ENCODE measurements around the gene PRLH.
"Not testable (repeated sequence)": the region's sequence is repeated elsewhere in the genome, so short reads cannot be mapped to it uniquely, and the experiment has no call there.

PRLH gene

DNA sequence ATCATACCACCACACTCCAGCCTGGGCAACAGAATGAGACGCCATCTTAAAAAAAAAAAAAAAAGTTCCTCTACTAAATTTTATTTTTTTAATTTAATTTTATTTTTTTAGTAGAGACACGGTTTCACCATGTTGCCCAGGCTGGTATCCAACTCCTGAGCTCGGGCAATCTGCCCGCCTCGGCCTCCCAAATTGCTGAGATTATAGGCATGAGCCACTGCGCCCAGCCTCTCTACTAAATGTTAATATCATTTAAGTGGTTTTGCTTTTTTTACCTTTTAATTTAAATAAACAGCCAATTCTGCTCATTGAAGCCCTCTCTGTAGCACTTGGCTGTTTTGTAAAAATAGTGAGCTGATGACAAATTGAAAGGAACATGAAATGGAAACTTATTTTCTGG is 15.0 kb downstream of the PRLH start:
- no peak for DNase-seq (ENCODE audit: low read depth in 1 of 2, low spot score in 1 of 2)

DNA sequence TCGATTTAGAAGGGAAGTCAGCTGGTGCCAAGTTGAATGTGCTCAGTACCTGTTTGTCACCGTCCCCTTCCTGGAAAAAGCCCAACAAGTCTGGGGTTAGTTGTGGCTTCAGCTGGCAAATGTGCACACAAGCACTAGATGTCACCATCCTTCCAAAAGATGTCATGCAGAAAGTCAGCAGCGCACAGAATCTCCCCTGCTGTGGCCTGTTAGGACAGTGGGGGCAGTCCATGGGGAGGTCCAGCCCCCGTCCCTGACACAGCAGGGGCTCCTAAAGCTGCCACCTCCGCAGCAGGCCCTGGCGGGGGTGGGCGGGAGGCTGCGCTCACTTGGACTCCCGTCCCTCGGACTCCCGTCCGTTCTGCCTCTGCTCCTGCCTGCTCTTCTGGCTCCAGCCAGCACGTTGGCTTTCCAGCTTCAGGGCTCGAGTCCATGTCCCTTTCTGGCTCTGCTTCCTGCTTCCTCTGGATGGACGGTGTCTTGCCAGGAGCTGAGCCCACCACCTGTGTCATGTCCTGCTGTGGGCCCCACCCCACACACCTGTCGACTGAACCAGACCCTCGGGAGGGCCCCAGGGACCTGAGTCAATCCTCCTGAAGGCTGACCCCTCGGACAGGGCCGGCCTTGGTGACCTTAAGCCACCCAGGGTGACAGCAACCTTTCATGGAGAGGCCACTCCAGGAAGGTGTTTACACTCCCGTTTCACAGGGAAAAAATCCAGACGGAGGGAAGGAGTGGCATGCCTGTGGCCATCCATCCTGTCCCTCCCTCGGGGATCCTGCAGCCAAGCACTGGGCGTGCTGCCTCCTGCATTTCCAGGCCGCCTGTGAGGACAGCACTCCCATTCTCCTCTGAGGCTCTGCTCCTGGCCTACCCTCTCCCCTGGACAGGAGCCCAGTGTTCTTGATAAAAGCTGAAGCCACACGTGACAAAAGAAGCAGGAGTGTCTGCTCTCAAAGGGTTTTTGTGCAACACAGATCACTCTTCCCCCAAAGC is 15.7 kb downstream of the PRLH start:
- peak in 1 of 2 donors; percentile 39 for DNase-seq (ENCODE audit: low read depth in 1 of 2, low spot score in 1 of 2)

DNA sequence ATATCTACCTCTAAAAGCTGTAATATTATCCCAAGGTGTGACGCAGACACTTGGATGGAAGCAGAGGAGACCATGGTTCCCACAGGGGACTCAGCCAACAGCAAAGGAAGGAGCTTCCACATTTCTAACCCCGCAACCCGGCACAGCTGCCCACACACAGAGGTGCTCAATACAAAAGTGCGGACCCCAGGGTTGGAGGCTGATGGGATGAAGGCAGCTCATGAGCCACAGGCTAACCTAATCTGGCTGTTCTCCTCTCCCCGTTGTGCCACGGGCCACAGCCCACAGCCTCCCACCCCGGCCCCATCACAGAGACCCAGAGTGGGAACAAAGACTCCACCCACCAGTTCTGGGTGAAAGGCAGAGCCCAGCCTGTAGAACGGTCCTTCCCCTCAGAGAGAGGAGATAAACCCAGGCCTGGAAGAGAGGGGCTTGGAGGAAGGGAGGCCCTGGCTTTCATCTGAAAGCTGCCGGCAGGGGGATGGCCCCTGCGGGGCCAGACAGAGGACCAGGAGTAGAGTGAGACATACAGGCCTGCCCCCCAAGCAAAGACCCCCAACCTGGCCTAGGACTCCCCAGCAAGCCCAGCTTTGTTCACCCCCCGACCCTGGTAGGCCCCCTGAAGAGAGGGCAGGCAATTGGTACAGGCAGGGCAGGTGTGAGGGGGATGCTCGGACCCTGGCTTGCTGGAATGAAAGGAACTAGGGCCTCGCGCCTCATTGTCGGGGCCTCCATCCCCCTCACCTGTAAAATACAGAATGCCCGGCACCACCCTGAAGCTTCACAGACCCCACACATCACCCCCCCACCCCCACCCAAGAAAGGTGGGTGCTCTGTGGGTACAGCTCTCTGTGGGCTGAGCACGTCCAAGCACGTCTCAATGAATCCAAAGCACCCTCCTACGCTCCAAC is 17.3 kb downstream of the PRLH start:
- DNase-seq (ENCODE audit: low read depth in 1 of 2, low spot score in 1 of 2), result no peak

DNA sequence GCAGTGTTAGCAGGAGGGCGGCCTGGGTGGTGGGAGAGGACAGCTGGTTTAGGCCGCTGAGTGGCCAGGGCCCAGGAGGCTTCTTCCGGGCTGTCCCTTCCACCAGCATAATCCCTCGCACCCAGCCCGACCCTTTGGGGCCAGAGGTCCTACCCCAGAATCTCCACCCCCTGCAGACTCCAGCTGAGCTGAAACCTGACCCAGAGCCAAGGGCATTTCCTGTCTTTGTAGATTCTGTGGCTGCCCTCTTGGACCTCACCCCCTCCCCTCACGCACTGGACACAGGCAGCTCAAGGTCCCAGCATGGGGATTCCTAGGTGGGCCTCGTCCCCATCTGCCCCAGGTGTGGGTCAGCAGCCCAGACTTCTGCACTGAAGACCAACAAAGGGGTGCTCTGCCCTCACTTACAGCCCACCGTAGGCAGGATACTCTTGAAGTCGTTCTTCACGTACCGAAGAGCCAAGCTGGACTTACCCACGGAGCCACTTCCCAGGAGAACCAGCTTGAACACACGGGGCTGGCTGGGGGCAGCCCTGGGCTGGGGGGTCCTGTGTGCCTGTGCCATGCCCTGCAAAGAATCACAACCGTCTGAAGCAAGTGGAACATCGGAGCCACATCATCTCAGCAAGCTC is 19.3 kb downstream of the PRLH start:
- DNase-seq (ENCODE audit: low read depth in 1 of 2, low spot score in 1 of 2), result no peak

DNA sequence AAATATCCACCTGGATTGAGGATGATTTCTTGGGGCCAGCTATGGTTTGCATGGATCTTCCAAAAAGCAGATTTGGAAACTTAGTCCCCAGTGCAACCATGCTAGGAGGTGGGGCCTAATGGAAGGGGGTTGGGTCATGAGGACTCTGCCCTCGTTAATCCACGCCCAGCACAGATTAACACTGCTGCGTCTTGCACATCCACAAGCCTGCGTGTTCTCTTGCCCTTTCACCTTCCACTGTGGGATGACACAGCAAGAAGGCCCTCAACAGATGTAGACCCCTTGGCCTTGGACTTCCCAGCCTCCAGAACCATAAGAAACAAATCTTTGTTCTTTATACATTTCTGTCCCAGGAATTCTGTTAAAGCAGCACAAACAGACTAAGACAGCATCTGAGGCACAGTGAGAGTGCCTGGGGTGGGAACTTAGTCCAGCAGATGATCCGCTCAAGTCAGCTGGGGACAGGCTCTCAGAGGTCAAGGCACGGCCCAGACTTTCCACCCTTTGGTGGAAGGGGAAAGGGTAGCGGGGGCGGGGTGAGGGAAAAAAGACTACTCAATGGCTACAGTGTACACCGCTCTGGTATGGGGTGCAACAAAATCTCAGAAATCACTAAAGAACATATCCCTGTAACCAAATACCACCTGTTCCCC is 21.8 kb downstream of the PRLH start:
- no peak for DNase-seq (ENCODE audit: low read depth in 1 of 2, low spot score in 1 of 2)

DNA sequence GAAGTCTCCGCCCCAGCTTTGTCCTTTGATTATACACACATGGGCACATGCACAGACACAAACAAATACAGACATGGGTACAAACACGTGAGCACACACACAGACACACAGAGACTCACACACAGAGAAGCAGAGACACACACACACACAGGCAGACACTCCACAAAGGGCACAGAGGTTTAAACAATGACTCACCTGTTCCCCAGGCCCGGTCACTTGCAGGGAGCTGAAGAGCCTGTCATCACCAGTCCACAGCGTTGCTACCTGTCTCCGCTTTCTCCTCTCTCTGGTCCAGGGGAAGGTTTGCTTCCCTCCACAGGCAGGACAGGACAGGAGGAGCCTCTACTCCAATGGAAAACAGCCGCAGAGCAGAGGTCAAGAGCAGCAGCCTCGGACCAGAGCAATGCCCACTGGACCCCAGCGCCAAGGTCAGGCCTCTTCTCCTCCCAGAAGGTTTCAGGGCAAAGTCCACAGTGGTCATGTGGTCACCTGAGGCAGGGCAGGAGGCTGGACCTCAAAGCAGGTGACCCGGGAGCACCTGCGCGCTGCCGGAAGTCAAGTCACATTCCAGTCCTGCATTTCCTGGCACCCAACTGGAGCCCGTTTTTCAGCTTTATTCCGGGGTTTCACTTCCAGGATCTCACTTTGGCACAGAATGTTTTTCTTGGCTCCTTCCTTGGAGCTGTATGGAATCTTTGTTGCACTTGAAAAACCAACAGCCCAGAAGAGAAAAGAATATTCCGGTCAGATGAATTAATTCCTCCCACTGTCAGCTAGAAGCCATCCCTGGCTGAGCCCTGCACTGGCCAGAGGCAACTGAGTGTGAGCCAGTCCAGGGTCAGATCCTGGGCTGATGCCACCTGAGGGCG is 24.1 kb downstream of the PRLH start, which contains the start of gene RAB17:
Gene RAB17, minus strand, starts transcription at position 463 of the 869 bp plus-strand sequence. CDS start 4,580 bp downstream, outside the sequence.
- no peak for DNase-seq (ENCODE audit: low read depth in 1 of 2, low spot score in 1 of 2)

DNA sequence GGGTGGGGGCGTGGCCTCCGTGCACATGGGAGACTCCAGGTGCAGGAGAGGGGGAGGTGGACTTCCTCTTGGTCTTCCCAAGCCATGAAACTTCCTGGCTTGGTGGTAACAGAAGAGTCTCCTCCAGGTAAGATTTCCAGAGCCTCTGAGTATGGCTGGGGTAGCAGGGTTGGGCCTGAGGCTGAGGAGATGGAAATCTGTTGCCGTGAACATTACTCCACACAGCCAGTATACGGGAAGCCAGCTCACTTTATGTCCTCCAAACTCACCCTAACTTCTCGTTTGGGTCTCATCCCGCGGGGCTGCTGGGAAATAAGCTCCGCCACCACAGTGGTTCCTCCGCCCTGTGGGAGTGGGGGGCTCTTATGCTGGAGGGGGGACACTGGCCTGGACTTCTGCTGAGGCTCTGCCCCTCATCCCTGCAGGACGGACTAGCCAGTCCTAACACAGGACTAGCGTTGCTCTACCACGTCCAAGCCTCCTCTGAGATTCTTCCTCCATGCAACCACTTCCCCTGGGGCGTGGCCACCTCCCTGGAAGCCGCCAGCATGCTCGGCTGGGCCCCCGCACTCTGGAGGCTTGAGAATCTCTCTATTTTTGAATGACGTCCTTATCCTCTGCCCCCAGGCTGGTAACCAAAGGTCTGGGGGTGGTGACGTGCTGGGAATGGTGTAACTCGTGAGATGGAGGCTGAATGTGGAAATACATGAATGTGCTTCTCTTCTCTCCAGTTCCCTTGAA is 24.9 kb downstream of the PRLH start:
- no peak for DNase-seq (ENCODE audit: low read depth in 1 of 2, low spot score in 1 of 2)

DNA sequence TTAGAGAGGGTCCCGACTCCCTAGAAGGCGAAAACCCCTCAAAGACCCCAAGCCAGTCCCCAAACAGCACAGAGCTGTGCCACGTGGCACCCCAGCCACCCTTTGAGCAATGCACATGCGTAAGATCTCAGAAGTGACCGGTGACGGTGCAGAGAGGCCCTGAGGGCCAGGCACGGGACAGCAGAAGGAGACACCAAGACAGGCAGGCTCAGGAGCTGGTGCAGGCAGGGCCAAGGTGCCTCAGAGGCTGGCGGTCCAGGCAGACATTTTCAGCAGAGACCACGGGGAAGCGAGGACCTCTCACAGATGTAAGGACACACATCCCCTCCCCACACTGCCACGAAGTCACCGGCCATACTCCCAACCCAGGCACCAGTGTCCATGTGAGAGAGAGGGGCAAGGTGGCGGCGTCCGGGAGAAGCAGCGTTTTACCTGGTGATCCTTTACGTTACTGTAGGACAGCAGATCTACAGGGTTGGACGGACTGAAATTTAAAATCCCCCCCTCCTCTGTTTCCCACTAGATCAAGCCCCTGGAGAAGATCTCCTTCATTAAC is 26.1 kb downstream of the PRLH start:
- no peak for DNase-seq (ENCODE audit: low read depth in 1 of 2, low spot score in 1 of 2)

DNA sequence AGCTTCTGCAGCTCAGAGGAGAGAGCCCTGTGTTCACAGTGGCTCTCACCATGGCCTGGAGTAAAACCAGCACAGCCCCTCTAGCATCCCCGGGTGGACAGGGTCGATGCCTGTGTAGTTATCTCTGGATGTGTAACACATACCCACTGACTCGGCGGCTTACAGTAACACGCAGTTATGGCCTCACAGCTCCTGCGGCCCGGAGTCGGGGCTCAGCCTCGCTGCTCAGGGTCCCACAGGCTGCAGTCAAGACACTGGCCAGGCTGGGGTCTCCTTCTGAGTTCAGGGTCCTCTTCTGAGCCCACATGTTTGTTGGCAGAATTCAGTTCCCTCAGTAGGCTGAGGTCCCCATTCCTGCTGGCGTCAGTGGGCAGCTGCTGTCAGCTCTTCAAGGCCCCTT is 26.7 kb downstream of the PRLH start:
- DNase-seq (ENCODE audit: low read depth in 1 of 2, low spot score in 1 of 2), result no peak

DNA sequence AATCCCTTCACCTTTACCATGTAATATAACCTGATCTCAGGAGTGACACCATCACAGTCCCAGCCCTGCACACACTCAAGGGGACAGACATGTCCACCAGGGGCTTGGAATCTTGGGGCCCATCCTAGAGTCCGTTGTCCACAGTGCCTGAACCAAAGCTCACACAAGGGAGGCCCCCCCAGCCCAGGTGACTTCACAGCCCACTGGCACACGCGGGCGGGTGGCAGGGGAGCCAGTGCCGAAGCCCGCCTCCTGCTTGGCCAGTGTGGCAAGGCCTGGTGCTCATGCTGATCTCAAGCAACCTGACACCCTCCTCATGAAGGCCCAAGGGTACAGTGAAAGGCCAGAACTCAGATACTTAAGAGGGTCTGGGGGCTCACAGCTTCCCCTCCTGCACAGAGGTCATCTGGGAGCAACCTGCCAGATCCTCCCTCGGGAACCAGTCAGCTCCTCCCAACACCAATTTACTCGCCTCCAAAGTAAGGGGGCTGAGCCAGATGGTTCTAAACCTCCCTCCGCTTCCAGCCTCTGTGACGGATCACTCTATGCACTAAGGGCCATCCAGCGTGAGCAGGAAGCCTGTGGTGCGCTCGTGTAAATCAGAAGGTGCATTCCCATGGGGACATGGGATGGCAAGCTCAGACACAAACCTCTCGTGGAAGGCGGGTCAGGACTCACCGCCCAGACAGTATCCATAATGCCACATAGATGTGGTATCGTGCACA is 27.4 kb downstream of the PRLH start:
- DNase-seq (ENCODE audit: low read depth in 1 of 2, low spot score in 1 of 2), result no peak

DNA sequence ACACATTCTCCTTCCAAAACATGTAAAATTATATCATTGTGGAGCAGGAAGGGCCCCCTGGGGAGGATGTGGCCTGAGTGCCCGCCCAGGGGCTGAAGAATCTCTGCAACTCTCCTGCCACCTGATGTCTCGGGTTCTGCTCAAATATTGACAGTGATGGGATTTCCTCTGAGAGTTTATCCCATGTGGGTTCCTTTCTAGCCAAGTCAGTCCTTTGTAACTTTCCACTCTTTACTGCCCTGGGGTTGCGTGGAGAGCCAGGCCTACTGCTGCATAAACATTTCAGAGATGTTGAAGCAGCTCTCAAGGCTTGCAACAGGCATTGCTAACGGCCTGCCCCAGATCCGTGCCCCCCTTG is 28.1 kb downstream of the PRLH start:
- DNase-seq (ENCODE audit: low read depth in 1 of 2, low spot score in 1 of 2), result no peak

DNA sequence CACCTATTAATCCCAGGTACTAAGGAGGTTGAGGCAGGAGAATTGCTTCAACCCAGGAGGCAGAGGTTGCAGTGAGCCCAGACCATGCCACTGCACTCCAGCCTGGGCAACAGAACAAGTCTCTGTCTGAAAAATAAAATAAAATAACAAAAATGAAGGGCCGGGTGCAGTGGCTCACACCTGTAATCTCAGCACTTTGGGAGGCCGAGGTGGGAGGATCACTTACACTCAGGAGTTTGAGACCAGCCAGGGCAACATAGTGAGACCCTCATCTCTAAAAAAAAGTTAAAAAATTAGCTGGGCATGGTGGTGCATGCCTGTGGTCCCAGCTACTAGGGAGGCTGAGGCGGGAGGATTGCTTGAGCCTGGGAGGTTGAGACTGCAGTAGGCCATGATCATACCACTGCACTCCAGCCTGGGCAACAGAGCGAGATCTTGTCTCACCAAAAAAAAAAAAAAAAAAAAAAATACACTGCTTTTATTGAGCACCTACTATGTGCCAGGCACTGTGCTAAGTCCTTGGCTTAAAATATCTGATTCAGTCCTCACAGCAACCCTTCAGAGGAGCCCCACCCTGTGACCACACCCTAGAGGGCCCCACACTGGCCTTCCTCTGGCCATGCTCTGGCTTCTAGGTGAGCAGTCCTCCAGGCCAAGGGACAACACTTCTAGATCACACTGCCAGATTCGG is 29.6 kb downstream of the PRLH start:
- DNase-seq (ENCODE audit: low read depth in 1 of 2, low spot score in 1 of 2), result not testable (repeated sequence)

DNA sequence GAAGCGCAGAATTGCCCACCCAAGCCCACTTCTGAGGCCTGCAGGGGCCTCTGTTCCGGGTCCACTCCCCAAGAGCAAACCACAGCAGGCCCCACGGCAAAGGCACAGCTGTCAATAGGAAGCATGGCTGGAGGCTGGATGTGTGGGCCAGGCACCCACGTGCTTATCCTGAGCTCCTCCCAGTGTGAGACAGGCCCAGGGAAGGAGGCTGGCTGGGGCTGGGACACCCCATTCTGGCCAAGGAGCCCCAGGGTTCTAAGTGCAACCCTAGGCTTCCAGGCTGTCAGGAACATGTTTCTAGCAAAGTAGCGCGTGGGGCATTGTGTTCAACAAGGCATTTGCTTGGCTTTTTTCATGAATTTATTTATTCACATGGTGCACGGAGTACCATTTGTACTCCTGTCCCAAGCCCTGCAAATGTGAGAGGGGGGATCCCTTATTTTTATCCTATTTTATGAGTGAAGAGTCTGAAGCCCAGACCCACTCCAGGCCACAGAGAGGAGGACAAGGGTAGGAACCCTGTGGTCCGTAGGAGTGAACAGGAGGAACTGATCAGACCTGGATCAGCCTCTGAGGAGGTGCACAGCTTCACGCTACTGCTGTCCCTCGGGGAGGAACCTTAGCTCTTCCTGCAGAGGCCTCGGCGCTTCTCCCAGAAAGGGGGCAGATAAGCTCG is 30.3 kb downstream of the PRLH start:
- no peak for DNase-seq (ENCODE audit: low read depth in 1 of 2, low spot score in 1 of 2)

DNA sequence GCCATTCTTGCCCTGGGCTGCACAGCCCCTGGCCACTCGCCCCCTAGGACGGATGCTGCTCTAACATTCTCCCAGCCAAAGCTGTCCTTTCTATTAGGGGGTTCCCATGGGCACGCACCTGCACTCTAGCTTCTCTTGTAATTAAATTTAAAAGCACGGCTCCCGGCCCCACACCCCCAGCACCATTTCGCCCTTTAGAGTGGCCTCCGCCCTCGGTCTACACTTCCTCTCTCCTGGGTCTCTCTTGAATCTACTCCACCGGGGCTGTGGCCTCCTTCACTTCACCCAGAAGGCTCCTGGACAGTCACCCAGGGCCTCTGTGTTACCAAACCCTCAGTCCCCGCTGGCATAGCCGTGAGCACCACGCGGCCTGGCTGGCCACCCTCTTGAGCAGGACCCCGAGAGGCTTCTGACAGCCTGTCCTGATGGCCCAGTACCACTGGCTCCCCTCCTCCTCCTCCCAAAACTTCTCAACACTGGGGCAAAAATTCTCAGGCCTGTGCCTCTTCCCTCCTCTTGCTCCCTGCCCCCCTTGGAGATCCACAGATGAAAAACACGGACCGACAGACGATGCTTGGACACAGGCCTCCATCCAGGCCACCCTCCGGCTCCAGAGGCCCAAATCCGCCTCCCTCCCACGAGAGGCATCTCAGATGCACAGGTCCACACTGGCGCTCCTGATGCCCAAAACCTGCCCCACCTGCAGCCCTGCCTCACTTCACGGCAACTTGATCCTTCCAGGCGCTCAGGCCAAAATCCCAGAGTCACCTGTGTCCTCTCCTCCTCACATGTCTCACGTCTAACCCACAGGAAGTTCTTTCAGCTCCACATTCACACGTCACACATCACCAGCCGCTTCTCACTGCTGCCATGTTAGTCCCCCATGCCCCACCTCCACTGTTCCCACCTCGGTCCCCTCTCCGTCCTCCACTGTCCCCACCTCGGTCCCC is 31.1 kb downstream of the PRLH start:
- DNase-seq (ENCODE audit: low read depth in 1 of 2, low spot score in 1 of 2), result no peak

DNA sequence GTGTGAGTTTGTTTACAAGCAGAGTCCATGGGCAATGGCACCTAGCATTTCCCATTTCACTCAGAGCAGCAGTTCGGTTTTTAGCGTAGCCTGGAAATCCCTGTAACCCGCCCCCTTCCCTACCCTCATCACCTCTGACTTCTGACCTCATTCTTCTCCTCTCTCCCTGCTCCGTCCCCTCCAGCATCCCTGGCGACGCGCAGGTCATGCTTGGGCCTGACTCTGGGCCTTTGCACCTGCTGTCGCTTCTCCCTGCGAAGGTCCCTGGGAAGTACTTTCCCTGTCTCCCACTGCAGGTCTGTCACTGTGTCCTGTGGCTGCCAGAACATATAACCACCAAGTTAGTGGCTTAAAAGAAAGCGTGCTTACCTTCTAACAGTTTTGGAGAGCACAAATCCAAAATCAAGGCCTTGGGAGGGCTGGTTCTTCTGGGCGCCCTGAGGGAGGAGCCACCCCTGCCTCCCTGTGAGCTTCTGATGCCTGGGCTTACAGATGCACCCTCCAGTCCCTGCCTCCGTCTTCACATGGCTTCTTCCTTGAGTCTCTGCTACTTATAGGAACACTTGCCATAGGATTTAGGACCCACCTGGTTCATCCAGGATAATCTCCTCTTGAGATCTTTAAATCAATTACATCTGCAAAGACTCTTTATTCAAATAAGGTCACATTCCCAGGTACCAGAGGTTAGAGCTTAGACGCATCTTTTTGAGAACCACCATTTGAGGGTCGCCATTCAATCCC is 32.3 kb downstream of the PRLH start:
- no peak for DNase-seq (ENCODE audit: low read depth in 1 of 2, low spot score in 1 of 2)

All from activated CD4-positive, alpha-beta T cell treated with anti-CD3 and anti-CD28 coated beads, Interleukin-2, amount 50 U/mL, for 24 hours (primary cell).